GM18508 (cell line): Measurements from ENCODE around the gene OSBP2.

Experiments used
- ATAC-seq: cut with Tn5 transposase; IDR thresholded peaks from one replicate; pipeline ENCODE4 v1.9.1; 2021; ENCODE audit warnings: moderate number of reproducible peaks; ENCODE audit not compliant: insufficient read depth, unreplicated experiment

The OSBP2 gene

DNA sequence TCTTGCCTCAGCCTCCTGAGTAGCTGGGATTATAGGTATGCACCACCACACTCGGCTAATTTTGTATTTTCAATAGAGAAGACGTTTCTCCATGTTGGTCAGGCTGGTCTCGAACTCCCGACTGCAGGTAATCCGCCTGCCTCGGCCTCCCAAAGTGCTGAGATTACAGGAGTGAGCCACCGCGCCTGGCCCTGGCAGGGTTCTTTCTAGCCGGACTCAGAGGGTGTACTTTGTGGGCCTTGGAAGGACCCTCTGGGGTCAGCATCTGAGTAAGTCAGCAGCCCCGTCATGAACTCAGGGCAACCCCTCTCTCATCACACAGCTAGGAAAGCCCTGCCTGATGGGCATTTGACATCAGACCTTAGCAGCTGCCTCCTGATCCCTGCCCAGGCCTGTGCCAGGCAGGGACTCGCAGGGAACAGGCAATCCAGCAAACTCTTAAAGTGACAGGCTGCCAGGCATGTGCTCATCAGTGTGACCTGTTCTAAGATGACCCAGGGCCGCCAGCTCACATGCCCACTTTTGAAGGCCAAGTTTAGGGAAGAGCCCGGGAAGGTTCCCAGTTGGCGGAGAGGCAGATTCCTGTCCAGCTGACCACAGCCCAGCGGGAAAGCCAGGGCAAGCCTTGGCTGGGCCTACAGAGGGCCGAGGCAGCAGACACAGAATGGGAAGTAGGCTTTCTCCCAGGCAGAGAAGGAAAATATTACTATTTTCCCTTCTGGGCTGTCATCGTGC lies 181.0 kb downstream of the OSBP2 start:
- no peak for ATAC-seq

DNA sequence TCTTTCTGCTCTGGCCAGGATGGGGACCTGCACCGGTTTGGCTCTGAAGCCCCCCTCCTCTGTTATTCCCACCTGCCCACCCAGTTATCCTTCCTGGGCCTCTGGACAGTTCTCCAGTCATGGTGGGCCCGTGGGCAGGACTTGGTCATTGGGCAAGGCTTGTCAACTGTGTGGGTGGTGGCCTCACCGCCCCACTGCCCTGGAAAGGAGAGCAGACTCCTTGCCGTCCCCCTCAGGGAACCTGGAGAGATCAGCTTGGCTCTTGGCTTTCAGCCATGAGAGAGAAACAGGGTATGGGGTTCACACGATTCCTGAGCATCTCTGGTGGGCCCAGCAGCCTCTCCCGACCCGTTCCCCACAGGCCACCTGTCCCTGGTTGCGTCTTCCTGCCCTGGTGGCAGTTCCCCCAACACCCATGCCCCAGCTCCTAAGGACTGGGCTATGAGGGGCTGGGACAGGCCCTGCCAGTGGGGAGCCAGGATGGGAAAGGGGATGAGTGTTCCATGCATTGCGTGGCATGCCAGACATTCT lies 181.6 kb downstream of the OSBP2 start:
- ATAC-seq = no peak

DNA sequence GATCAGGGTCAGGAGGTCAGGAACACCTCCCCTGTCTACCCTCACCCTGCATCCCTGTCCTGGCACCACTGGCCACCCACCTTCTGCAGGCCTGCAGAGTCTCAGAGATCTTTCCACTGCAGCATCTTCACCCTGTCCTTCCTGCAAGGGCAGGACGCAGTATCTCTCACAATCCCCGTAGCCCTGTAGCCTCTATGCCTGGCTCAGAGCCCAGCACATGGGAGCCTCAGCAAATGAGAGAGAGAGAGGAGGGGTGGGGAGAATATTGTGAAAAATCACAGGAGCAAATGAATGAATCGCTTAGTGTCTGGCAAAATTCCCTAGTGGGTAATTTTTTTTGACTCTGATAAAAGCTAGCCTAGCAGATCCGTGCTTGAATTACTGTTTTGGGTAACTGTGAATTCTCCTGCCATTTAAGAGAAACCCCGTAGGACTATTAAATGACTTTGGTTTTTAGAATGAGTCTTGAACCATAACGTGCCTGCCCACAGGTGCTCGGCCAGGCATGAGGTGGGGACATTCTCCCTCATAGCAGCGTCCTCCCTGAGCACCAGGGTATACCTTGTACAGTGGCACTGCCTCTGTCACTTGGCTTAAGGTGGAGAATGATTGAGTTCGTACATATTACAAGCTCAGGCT lies 182.4 kb downstream of the OSBP2 start:
- no peak for ATAC-seq

DNA sequence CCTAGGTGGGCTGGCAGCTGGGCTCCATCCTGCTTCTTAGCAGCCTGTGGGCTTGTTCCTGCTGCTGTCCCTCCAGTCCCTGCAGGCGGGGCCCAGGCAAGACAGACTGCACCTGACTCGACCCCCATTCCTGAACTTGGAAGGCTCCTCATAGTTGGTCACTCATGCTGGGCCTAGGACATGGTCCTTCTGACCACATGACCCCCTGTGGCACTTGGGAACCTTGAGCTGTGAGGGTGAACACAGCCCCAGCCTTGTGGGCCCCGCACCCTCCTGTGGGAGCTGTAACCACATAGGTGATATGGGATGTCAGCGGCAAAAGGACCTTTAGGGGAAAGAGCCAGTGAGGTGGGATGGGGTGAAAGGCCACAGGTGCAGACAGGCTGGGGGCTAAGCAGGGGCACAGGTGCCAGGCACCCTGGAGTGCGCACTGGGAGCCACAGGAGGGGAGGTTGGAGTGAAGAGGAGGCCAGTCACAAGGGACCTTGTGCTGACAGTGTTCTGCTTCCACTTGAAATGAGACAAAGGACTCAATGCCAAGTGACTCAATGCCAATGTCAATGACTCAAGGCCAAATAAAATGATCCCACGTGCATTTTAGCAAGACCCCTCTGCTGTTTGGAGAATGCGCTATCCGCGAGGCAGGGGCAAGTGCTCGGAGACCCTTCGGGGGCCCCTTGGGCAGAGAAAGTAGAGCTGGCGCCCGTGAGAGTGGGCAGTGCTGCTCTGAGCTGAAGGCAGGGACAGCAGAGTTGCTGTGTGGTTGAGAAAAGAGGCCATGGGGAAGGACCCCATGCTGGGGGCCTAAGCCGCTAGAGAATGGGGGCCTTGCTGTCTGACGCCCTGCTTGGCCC lies 183.2 kb downstream of the OSBP2 start:
- no peak for ATAC-seq

DNA sequence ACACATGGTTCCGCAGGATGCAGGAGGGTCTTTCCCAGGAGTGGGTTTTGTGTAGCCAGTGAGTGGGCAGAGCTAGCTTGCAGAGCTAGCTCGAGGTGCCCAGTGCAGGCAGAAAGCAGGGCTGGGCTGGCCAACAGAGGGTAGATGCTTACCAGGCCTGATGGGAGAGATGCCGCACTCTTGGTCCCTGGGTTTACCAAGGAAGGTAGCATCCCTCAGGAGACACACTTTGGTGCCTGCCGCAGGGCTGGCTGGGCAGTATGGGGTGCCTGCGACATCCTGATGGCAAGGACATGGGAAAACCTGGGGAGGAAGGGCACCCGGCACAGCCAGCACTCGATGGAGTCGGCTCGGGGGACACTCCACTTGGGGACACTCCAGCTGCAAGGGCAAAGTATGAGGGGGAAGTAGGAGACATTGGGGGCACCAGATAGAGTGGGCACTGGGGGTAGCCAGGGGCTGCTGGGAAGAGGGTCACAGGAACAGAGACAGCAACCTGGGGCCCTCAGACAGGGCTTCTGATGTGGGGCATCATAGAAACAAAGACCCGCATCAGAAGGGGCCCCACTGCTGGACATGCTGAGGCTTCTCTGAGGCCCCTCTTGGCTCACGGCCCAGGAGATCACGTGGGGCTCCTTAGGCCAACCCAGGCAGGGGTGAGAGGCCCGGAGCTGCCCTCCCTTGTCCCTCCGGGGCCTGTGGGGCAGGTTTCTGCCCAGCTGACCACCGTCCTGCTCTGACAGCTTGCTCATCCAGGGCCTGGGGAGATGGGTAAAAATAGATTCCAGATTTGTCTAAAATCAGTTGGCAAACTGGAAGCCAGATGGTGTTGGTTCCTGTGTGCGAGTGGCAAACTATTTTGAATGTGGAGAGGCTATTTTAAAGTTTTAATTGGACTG lies 184.1 kb downstream of the OSBP2 start:
- ATAC-seq = no peak

DNA sequence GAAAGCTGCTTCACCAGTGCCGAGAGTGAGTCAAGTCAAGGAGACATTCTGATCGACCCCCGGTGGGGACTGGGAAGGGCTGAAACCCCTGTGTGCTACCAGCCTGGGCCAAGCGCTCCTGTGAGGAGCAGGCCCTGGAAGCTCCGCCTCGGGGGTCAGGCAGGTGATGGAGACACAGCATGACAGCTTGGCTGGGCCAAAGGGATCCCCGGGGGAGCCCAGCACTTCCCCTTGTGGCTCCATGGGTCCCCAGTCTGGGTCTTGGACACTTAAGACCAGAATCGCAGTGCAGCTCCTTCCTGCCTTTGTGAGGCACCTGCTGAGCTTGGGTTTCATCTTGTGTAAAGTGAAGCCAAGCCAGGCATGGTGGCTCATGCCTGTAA lies 184.7 kb downstream of the OSBP2 start:
- ATAC-seq = no peak

DNA sequence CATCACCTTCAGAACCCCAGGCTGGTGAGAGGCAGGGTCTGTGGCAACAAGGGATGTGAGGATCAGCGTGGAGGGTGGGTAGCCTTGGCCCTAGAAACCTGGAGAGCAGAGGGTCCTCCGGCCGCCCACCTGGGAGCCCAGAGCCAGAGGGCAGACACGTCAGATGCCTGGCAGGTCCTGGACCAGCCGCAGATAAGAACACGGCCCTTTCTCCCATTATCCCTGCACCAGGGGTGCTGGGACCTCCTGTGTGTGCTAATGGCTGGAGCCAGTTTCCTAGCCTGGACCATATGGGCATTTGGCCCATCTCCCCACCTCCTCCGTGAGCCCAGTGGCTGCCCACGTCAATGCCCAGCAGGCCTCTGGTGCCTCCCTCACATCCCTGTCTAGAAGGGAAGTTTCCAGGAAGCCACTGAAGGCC lies 185.5 kb downstream of the OSBP2 start:
- ATAC-seq = no peak

DNA sequence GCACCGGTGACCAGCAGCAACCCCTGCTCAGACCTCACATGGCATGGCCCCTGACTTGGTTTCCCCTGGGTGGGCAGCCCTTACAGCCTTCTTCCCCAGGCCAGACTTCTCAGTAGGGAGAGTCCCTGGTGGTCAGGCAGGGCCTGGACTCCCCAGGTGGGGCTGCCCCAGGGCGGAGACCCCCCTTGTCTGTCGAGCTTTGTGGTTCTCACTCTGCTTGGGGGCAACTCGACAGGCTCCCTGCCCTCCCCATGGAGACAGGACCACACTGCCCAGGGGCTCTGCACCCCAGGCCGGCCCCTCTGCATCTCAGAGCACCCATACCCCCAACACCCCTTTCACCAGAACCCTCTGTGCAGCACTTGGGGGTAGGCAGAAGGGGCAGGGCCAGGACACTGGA lies 186.2 kb downstream of the OSBP2 start:
- no peak for ATAC-seq

DNA sequence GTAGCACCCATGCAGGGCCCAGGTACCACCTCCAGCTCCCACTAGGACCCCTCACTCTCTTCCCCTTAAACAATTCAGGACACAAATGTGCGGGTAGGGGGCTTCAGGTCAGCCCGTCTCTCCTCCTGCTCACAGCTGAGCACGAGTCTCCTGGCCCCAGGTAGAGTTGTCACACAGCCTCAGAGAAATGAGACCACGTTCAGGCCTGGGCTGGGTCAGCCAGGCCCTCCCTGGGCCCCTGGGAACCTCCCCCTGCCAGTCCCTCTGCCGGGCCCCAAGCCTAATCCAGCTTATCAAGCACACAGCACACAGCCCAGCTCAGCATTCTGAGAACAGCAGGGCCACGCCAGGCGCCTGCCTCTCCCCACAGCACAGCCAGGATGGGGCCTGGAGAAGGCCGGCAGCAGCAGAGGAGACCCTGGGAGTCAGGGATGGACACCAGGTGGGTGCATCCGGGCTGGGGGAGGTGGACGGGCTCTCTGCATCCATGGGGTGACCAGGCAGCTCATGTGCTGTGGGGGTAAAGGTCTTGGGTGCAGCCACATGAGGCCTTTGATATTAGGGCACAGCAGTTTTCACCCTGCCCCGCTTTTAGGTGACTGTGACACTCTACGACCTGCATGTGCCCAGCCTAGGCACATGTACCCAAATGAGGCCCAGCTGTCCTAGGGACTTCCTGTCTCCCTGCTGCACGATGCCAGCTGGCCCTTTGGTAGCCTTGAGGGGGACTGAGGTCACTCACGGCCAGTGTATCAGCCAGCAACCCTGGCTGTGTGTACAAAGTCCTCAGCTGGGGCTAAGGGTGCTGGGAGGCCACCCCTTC lies 186.9 kb downstream of the OSBP2 start:
- no peak for ATAC-seq

DNA sequence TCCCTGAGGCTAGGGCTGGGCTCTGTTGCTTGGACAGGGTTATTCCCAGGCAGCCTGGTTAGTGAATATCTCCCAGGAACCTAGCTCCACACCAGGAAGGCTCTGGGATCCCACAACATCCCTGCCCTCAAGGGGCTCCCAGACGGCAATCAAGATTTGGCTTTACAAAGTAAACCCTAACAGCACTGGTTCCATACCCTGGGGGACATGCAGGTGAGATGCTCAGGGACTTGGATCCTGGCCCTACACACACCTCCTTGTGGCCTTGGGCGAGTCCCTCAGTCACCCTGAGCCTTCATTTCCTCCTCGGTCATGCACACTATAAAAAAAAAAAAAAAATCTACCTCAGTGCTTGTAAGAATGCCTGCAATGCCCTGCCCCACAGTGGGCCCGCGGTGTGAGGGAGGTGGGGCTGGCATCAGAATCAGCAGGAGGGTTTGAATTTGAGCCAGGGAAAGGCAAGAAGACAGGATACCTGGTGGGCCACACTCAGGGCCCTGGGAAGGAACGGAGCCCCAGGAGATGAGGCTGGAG lies 187.6 kb downstream of the OSBP2 start:
- no peak for ATAC-seq

DNA sequence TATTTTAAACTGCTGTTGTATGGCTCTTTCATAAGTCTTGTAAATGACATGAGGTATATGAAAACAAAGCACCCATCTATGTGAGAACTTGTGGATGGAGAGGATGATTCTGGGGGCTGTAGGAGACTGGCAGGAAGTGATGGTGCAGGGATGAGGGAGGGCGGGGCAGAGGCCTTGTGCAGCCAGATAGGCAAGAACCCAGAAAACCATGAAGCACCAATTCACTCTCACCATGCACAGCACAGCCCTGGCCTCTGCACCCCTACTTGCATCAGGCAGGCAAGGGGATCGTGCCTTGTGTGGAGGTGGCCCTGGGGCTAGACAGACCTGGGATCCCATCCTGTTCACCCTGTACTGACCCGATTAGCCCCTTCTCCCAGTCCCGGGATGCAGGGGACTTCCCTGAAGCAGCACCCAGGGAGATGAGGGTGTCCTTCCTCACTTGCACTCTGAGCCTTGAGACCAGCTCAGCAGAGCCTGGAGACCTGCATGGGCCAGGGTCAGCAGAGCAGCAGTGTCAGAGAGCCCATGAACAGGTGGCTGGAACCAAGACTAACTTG lies 188.4 kb downstream of the OSBP2 start:
- ATAC-seq = no peak

DNA sequence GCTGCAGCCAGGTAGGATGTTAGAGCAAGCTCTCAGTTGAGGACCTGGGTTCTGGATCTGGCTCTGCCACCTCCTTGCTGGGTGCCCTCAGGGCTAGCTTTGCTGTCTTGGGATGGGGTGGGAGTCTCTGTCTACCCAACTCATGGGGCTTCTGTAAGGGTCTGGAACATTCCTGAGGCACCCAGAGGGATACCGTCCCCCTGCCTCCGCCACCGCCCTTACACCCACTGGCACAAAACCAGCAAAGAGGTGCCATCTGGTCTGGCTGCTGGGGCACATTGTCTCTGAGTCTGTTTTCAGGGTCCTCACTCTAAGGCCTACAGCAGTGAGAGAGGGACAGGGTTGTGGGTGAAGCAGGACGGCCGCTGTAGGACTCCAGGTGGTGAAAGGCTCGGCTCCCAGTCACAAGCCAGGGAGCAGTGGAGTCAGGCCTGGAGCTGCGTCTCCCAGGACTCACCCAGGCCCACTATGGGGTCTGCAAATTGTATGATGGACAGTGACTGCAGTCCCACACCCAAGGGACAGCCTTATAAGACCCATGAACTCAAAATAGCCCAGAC lies 189.0 kb downstream of the OSBP2 start:
- no peak for ATAC-seq

DNA sequence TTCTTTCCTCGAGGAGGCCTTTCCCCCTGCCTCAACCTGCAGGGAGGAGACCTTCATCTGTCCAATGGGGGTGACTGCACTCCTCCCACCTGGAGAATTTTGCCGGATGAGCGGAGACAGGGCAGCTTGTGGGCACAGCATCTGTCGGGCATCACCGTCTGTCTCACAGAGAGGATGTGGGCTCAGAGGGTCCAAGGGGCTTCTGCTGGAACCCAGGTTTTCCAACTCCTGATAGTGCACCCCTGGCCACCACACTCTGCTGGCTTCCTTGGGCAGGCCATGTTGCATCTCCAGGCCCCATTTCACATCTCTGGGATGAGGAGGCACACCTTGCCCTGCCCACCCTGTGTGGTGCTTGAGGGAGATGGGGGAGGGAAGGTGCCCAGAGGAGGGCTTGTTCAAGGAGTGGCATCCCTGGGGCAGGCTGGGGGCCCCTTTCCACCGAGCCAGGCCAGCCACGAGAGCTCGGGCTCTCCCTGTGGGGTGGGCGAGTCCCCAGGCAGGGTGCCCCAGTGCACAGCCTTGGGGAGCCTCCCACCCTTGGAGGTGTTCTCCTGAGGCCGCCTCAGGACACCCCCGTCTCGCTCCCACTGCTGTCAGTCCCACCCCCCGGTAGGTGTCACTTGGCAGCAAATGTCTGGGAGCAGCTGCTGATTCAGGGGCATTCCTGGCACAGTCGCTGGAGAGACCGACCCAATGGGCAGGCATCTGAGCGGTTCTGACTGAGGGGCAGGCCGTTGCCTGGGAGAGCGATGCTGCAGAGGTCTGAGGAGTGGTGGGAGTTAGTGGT lies 189.7 kb downstream of the OSBP2 start:
- no peak for ATAC-seq

DNA sequence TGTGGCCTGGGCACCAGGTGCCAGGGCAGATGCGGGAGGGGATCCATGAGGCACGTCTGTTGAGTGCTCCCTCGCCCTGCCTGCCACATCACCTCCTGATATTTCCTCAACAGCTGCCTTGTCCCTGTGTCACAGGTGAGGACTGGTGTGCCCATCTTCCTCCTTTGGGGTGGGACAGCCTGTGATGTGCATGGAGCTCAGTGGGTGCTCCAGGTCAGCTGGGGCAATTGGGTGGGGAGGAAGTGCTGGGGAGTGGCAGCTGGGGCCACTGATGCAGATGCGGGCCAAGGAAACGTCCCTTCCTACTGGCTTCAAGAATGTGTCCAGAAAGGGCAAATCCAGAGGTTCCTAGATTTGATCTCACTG lies 190.3 kb downstream of the OSBP2 start:
- no peak for ATAC-seq

DNA sequence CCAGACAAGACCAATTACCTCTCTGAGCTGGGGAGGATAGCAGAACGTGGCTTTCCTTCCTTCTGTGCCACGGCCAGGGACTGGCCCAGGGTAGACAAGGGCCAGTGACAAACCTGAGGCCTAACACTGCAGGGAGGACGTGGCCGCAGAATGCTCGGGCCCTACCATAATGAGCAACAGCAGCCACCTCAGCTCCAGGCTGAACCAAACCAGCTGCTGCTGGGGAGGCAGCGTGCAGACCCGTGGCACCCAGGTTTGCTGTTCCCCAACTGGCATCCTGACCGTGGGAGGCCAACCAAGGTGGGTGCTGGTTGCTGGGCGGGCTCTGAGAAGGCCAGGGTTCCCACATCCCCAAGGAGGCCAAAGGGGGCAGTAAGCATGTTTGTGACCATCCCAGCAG lies 190.9 kb downstream of the OSBP2 start:
- no peak for ATAC-seq

DNA sequence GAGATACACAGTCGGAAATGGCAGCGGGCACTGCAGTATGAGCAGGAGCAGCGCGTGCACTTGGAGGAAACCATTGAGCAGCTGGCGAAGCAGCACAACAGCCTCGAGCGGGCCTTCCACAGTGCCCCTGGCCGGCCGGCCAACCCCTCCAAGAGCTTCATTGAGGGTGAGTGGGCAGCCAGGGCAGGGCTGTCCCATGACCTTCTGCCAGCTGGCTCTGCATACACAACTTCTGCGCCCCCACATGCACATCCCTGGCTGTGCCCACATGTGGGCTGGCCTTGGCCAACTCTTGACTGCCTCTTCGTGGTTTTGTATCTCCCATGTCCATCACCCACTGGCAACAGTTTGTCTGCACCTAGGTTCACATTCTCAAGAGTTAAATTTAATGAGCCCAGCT lies 192.8 kb downstream of the OSBP2 start:
- ATAC-seq = no peak

DNA sequence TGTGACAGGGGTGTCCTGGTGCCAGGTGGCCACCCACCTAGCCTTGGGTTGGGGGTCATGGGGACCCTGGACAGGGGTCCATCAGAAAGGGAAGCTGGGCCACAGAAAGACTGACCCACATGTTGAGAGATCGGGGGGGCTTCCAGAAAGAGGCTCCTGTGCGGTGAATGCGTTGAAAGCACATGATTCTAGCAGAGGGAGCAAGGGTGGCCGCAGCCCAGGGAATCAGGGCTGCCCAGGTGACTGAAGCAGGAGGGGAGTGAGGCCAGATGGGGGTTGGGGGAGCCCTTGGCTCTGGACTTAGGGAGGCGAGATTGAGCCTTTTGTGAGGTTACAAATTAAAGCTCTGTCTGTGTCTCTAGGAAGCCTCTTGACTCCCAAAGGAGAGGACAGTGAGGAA lies 193.2 kb downstream of the OSBP2 start:
- no peak for ATAC-seq
